ENCODE measurements around the gene KDM4B. TPM values are rescaled to one million over a fixed set of nuclear protein-coding genes. Genes with fewer than 3 reads are reported as not detected.

Gene KDM4B
- total and polyA plus RNA-seq, 3 experiments from 2014 or later, result 14.6 to 16.0 (median 14.6) TPM

- no peaks in the 10 kb centered on the region for H3K9me3 ChIP-seq (ENCODE audit: low read length)
- H3K4me1 Mint-ChIP-seq, result peaks cover 0 to 3% (median 0%) of the 10 kb centered on the region in 3 donors
- H3K36me3 ChIP-seq (ENCODE audit: insufficient read depth, low read length), result no peaks in the 10 kb centered on the region
- DNase-seq, result peak in 1 of 5 donors; percentile 40
- no peaks in the 10 kb centered on the region for H3K27me3 Mint-ChIP-seq
- no peak overlapping the region for H3K4me3 Mint-ChIP-seq
- H3K27me3 ChIP-seq (ENCODE audit: insufficient read depth, low read length, poor library complexity, severe bottlenecking), result no peaks in the 10 kb centered on the region
- H3K9me3 Mint-ChIP-seq, result no peaks in the 10 kb centered on the region
- ChIA-PET POLR2A (no interaction called here), CTCF (interaction anchor here (0.8 kb wide), 1 partner anchor 10 kb away, joined by 3 read pairs; no protein-coding TSS in a partner anchor)
- H3K36me3 Mint-ChIP-seq, result peaks cover 0 to 38% (median 5%) of the 10 kb centered on the region in 3 donors
- H3K27ac ChIP-seq (ENCODE audit: low read depth, low read length), result no peak overlapping the region
- H3K4me3 ChIP-seq (ENCODE audit: low read length), result no peak overlapping the region
- H3K4me1 ChIP-seq (ENCODE audit: insufficient read depth, low read length), result no peaks in the 10 kb centered on the region
- H3K27ac Mint-ChIP-seq, result no peak overlapping the region
Observed at GRCh38 chr19:5149508-5149907, 180.6 kb downstream of the KDM4B start.

GRCh38 chr19:5149932-5150901 is 181.3 kb downstream of the KDM4B start:
- no peak overlapping the region for H3K27ac Mint-ChIP-seq

DNA sequence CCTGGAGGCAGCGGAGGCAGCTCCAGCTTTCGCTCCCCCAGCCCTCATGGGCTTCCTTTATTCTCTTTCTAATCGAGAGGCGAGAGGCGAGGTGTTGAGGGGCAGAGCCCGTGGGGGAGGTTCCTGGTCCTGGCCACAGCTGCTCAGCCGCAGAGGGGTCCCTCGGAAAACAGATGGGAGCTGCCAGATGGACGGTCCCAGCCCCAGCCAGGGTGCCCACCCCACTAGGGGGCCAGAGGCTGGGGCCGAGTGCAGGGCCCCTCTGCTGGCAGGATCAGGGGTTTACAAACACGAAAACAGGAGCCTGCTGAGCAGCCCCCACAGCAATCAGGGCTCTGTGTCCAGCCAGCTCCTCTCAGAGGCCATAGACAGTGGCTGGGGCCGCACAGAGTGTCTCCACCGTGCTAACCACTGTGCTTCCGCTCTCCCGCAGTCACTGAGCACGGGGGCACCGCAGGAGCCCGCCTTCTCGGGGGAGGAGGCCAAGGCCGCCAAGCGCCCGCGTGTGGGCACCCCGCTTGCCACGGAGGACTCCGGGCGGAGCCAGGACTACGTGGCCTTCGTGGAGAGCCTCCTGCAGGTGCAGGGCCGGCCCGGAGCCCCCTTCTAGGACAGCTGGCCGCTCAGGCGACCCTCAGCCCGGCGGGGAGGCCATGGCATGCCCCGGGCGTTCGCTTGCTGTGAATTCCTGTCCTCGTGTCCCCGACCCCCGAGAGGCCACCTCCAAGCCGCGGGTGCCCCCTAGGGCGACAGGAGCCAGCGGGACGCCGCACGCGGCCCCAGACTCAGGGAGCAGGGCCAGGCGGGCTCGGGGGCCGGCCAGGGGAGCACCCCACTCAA is 182.2 kb downstream of the KDM4B start:
- no peaks in the 10 kb centered on the region for H3K9me3 Mint-ChIP-seq
- no peak overlapping the region for H3K4me3 Mint-ChIP-seq
- POLR2A ChIA-PET, result no interaction called here
- H3K36me3 ChIP-seq (ENCODE audit: insufficient read depth, low read length), result no peaks in the 10 kb centered on the region
- H3K9me3 ChIP-seq (ENCODE audit: low read length), result no peaks in the 10 kb centered on the region
- no peaks in the 10 kb centered on the region for H3K27me3 Mint-ChIP-seq
- H3K4me3 ChIP-seq (ENCODE audit: low read length), result no peak overlapping the region
- no peak for DNase-seq
- H3K27ac Mint-ChIP-seq, result no peak overlapping the region
- H3K27me3 ChIP-seq (ENCODE audit: insufficient read depth, low read length, poor library complexity, severe bottlenecking), result no peaks in the 10 kb centered on the region
- H3K27ac ChIP-seq (ENCODE audit: low read depth, low read length), result no peak overlapping the region
- H3K36me3 Mint-ChIP-seq, result peaks cover 0 to 26% (median 5%) of the 10 kb centered on the region in 3 donors
- no peaks in the 10 kb centered on the region for H3K4me1 ChIP-seq (ENCODE audit: insufficient read depth, low read length)
- H3K4me1 Mint-ChIP-seq, result peaks cover 0 to 3% (median 0%) of the 10 kb centered on the region in 3 donors
- CTCF ChIA-PET, result no interaction called here

More at GRCh38 chr19:5149932-5150901, 181.3 kb downstream of the KDM4B start:
- H3K4me3 ChIP-seq (ENCODE audit: low read length), result no peak overlapping the region
- H3K9me3 Mint-ChIP-seq, result no peaks in the 10 kb centered on the region
- ChIA-PET CTCF (interaction anchor here (0.8 kb wide), 1 partner anchor 11 kb away, joined by 3 read pairs; no protein-coding TSS in a partner anchor), POLR2A (no interaction called here)
- H3K4me1 ChIP-seq (ENCODE audit: insufficient read depth, low read length), result no peaks in the 10 kb centered on the region
- H3K36me3 ChIP-seq (ENCODE audit: insufficient read depth, low read length), result no peaks in the 10 kb centered on the region
- DNase-seq, result peak in 1 of 5 donors; percentile 33
- H3K27me3 Mint-ChIP-seq, result no peaks in the 10 kb centered on the region
- no peak overlapping the region for H3K4me3 Mint-ChIP-seq
- no peaks in the 10 kb centered on the region for H3K9me3 ChIP-seq (ENCODE audit: low read length)
- no peaks in the 10 kb centered on the region for H3K27me3 ChIP-seq (ENCODE audit: insufficient read depth, low read length, poor library complexity, severe bottlenecking)
- peaks cover 0 to 3% (median 0%) of the 10 kb centered on the region in 3 donors for H3K4me1 Mint-ChIP-seq
- no peak overlapping the region for H3K27ac ChIP-seq (ENCODE audit: low read depth, low read length)
- H3K36me3 Mint-ChIP-seq, result peaks cover 0 to 32% (median 5%) of the 10 kb centered on the region in 3 donors

DNA sequence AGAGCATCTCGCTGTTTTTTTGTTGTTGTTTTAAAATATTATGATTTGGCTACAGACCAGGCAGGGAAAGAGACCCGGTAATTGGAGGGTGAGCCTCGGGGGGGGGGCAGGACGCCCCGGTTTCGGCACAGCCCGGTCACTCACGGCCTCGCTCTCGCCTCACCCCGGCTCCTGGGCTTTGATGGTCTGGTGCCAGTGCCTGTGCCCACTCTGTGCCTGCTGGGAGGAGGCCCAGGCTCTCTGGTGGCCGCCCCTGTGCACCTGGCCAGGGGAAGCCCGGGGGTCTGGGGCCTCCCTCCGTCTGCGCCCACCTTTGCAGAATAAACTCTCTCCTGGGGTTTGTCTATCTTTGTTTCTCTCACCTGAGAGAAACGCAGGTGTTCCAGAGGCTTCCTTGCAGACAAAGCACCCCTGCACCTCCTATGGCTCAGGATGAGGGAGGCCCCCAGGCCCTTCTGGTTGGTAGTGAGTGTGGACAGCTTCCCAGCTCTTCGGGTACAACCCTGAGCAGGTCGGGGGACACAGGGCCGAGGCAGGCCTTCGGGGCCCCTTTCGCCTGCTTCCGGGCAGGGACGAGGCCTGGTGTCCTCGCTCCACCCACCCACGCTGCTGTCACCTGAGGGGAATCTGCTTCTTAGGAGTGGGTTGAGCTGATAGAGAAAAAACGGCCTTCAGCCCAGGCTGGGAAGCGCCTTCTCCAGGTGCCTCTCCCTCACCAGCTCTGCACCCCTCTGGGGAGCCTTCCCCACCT is 183.3 kb downstream of the KDM4B start:
- no peaks in the 10 kb centered on the region for H3K9me3 ChIP-seq (ENCODE audit: low read length)
- H3K4me1 Mint-ChIP-seq, result no peaks in the 10 kb centered on the region
- no peak overlapping the region for H3K4me3 ChIP-seq (ENCODE audit: low read length)
- POLR2A ChIA-PET, result no interaction called here
- no peaks in the 10 kb centered on the region for H3K36me3 ChIP-seq (ENCODE audit: insufficient read depth, low read length)
- peaks cover 0 to 18% (median under 1%) of the 10 kb centered on the region in 3 donors for H3K36me3 Mint-ChIP-seq
- CTCF ChIA-PET, result no interaction called here
- no peaks in the 10 kb centered on the region for H3K4me1 ChIP-seq (ENCODE audit: insufficient read depth, low read length)
- no peak for DNase-seq
- H3K27ac ChIP-seq (ENCODE audit: low read depth, low read length), result no peak overlapping the region
- H3K4me3 Mint-ChIP-seq, result no peak overlapping the region
- no peaks in the 10 kb centered on the region for H3K27me3 Mint-ChIP-seq
- no peaks in the 10 kb centered on the region for H3K9me3 Mint-ChIP-seq
- H3K27me3 ChIP-seq (ENCODE audit: insufficient read depth, low read length, poor library complexity, severe bottlenecking), result no peaks in the 10 kb centered on the region
- H3K27ac Mint-ChIP-seq, result no peak overlapping the region

DNA sequence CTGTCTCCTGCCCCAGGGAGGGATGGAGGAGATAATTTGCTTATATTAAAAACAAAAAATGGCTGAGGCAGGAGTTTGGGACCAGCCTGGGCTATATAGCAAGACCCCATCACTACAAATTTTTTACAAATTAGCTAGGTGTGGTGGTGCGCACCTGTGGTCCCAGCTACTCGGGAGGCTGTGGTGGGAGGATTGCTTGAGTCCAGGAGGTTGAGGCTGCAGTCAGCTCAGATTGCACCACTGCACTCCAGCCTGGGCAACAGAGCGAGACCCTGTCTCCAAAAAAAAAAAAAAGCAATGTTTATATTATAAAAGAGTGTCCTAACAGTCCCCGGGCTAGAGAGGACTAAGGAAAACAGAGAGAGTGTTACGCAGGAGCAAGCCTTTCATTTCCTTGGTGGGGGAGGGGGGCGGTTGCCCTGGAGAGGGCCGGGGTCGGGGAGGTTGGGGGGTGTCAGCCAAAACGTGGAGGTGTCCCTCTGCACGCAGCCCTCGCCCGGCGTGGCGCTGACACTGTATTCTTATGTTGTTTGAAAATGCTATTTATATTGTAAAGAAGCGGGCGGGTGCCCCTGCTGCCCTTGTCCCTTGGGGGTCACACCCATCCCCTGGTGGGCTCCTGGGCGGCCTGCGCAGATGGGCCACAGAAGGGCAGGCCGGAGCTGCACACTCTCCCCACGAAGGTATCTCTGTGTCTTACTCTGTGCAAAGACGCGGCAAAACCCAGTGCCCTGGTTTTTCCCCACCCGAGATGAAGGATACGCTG is 184.0 kb downstream of the KDM4B start:
- Histone ChIP-seq H3K36me3 (ENCODE audit: insufficient read depth, low read length) (no peaks in the 10 kb centered on the region), H3K4me3 (ENCODE audit: low read length) (no peak overlapping the region), H3K27me3 (ENCODE audit: insufficient read depth, low read length, poor library complexity, severe bottlenecking) (no peaks in the 10 kb centered on the region), H3K27ac (ENCODE audit: low read depth, low read length) (no peak overlapping the region), H3K9me3 (ENCODE audit: low read length) (no peaks in the 10 kb centered on the region), H3K4me1 (ENCODE audit: insufficient read depth, low read length) (no peaks in the 10 kb centered on the region)
- Mint-ChIP-seq H3K27ac (no peak overlapping the region), H3K4me3 (no peak overlapping the region), H3K4me1 (no peaks in the 10 kb centered on the region), H3K27me3 (no peaks in the 10 kb centered on the region), H3K36me3 (peaks cover 0 to 13% (median 0%) of the 10 kb centered on the region in 3 donors), H3K9me3 (peaks cover 0 to 6% (median 0%) of the 10 kb centered on the region in 5 donors)
- POLR2A ChIA-PET, result no interaction called here
- no peak for DNase-seq
- CTCF ChIA-PET, result no interaction called here

DNA sequence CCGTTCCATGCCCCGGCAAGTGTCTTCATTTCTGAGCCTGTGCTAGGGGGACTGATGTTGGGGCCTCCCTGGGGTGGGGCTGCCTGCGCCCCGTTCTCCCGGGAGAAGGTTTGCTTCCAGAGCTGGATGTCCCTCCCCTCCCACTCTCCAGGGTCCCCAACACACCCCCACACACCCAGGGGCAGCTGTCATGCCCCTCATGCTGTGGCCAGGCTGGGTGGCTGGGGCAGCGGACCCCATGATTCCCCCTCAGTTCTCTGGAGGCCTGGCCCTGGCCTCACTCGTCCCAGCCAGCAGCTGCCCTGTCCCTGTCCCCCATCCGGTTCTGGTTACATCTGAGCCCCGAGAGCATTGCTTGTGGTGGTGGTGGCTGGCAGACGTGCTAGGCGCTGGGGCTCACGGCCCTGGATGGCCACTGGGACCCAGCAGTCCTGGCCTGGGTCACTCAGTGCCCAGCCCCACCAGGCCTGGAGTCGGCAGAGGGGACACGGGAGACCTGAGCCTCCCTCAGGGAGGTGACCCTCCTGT is 184.8 kb downstream of the KDM4B start:
- Mint-ChIP-seq H3K9me3 (peaks cover 0 to 10% (median 4%) of the 10 kb centered on the region in 5 donors), H3K27ac (no peak overlapping the region), H3K36me3 (peaks cover 0 to 9% (median 2%) of the 10 kb centered on the region in 3 donors), H3K4me3 (no peak overlapping the region), H3K27me3 (no peaks in the 10 kb centered on the region), H3K4me1 (no peaks in the 10 kb centered on the region)
- ChIA-PET CTCF (interaction anchor here (0.7 kb wide), 1 partner anchor 25 kb away, joined by 3 read pairs; no protein-coding TSS in a partner anchor), POLR2A (no interaction called here)
- Histone ChIP-seq H3K36me3 (ENCODE audit: insufficient read depth, low read length) (no peaks in the 10 kb centered on the region), H3K4me3 (ENCODE audit: low read length) (no peak overlapping the region), H3K4me1 (ENCODE audit: insufficient read depth, low read length) (no peaks in the 10 kb centered on the region), H3K27ac (ENCODE audit: low read depth, low read length) (no peak overlapping the region), H3K9me3 (ENCODE audit: low read length) (no peaks in the 10 kb centered on the region), H3K27me3 (ENCODE audit: insufficient read depth, low read length, poor library complexity, severe bottlenecking) (no peaks in the 10 kb centered on the region)
- no peak for DNase-seq
